ENCODE results near the gene CEP68.

DNA sequence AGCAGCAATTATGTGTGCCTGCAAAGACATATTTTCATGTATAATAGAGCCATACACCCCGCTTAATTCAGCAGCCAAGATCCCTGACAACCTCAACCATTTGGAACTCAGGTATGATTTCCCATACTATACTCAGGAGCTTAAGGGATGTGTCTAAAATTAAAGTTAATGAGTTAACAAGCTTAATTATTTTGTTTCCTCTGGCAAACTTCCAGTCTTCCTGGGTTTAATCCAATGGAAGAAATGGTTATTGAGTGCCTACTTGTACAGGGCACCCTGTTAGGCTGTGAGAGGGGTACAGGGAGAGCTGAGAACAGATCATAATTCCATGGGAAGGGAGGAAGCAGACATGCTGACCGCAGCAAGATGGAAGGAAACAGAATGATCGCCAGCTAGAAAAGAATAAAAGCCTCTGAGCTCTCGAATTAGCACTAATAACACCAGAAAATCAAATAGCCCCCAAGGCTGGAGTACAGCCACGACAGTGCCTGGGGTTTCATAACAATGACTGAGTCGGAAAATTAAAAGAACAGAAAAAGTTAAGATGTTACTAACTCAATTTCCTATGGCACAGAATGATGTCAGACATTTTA is 20.8 kb upstream of the CEP68 start:
- TF ChIP-seq POLR2A (IDR thresholded peaks at IDR 0.05) (no peak), CTCF (IDR thresholded peaks at IDR 0.05) (no peak)

Data from esophagus squamous epithelium (tissue), 4 donors.